HG03139 (cell line): ENCODE results near the gene ZNF786.
"Not testable (repeated sequence)": the region's sequence is repeated elsewhere in the genome, so short reads cannot be mapped to it uniquely, and the experiment has no call there.

ENCODE experiments used
- ATAC-seq: cut with Tn5 transposase; IDR thresholded peaks from one replicate; pipeline ENCODE4 v1.9.1; 2021; ENCODE audit not compliant: unreplicated experiment

Gene ZNF786

GRCh38 chr7:149081914-149082313 lies 8.6 kb downstream of the ZNF786 start:
- no peak for ATAC-seq

- no peak for ATAC-seq
Measured at GRCh38 chr7:149077594-149077993, 12.9 kb downstream of the ZNF786 start.

GRCh38 chr7:149075286-149075685 lies 15.2 kb downstream of the ZNF786 start:
- no peak for ATAC-seq

DNA sequence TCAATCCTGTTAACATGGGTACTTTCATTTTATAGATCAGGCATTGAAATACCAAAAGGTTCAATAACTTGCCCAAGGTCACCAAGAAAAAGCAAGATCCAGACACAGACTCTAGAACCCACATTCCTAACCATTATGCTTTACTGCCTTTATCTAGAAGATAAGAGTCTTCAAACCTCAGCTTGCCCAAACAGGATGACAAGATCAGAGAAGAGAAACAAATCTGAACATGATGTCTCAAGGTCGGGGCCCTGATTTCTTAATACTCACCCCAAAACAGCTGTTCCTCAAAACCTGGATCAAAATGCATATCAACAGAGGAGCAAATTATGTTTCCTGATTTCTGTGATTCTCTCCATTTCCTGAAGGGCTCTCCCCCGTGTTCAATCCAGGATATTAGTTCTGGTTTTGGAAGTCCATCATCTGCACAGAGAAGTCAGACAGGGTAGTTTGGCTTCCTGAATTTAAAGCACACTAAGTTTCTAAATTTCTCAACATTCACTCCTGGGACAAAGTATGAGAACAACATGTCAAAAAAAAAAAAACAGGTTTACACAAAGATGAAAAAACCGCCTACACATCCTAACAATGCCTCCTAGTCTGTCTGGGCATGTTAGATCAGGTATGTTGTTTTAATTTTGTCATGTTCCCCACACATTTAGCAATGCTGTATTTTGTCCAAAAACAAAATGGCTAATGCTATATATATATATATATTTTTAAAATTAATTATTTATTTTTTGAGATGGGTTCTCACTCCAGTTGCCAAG lies 16.2 kb downstream of the ZNF786 start:
- ATAC-seq, result no peak

DNA sequence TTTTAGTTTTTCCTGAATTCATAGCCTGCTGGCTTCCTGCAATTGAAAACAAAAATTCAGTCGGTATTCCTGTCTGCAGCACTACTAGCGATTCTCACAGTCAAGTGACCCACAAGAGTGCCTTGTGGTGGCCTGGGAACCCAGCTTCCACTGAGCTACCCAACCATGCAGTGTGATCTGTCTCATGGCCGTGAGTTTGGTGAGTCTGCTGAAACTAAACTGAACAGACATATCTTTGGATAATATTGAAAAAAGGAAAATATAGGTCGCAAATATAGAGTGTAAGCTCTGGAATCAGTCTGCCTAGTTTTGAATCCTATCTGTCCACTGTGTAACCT lies 18.1 kb downstream of the ZNF786 start:
- no peak for ATAC-seq

DNA sequence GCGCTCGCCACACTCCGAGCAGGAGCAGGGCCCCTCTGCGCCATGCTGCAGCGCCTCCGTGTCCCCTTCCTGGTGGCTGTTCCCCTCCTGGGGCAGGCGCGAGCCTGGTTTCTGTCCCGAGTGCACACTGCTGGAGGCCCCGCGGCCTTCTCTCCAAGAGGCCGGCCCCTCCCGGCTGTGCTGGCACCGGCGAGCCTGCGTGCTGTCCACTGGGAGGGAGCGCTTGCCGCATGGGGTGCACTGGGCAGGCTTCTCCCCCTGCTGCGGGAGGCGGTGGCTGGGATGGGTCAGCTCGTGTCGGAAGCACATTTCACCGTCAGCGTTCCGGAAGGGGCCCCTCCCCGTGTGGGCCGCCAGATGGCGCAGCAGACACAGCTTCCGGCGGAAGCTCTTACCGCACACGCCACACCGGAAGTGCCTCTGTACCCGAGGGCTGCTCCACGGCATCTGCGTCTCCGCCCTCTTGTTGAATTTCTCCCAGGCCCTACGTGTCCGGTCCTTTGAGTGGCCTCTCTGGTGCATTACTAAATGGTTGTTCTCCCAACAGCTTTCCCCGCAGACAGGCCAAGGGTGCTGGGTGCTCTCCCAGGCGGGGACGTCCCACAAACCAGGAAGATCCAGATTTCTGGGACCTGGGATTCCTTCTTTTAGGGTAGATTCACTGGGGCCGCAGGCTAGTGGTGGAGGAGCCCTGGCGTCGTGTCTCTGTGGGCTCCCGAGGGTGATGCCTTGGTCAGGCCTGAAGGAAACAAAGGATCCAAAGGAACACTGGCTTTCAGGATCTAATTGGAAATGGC lies 18.7 kb downstream of the ZNF786 start:
- ATAC-seq, result no peak

DNA sequence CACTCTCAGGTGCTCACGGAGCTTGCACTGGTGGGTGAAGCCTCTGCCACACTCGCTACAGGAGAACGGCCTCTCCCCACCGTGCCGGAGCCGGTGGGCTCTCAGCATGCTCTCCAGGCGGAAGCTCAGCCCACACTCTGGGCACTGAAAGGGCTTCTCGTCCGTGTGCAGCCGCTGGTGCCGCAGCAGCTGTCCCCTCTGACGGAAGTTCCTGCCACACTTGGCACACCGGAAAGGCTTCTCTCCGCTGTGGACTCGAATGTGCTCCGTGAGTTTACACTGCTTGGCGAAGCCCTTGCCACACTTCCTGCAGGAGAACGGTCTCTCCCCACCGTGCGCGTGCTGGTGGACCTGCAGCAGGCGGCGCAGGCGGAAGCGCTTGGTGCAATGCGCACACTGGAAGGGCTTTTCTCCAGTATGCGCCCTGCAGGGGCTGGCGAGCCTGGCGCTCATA lies 19.3 kb downstream of the ZNF786 start:
- ATAC-seq, result no peak

DNA sequence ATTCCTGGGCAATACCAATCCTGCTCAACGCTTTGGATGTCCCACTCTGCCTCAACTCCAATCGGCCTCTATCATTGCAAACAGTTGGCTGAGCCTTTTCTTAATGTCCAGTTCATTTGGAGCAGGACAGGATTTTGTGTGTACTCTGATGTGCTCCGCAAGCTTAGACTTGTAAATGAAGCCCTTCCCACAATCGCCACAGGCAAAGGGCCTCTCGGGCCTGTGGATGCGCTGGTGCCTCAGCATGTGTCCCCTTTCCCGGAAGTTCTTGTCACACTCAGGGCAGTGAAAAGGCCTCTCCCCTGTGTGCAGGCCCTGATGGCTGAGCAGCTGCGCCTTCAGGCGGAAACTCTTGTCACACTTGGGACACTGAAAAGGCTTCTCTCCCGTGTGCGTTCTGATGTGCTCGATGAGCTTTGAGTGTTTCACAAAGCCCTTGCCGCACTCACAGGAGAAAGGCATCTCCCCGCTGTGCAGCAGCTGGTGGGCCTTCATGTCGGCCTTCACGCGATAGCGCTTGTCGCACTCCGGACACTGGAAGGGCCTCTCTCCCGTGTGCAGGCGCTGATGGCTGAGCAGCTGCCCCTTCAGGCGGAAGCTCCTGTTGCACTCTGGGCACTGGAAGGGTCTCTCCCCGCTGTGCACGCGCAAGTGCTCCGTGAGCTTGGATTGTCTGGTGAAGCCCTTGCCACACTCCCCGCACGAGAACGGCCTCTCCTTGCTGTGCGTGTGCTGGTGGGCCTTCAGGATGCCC lies 20.0 kb downstream of the ZNF786 start:
- no peak for ATAC-seq

GRCh38 chr7:149067869-149068268 lies 22.6 kb downstream of the ZNF786 start:
- ATAC-seq, result no peak

DNA sequence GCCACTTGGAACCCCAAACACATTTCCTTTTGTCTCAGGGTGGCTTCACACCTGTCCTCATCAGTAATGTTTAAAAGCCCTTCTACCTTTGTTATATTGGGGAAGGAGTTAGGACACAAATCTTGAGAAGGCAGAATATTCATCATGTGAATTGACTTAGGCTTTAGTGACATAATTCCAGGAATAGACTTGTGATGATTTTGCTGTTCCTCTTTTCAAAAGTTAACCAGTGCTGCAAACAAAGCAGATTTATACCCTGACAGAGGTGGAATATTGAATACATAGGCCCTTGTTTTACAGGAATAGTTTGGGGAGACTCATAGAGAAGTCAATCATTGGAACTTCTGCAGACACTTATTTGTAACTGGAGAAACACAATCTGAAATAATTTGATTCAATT lies 27.0 kb downstream of the ZNF786 start:
- ATAC-seq, result no peak

DNA sequence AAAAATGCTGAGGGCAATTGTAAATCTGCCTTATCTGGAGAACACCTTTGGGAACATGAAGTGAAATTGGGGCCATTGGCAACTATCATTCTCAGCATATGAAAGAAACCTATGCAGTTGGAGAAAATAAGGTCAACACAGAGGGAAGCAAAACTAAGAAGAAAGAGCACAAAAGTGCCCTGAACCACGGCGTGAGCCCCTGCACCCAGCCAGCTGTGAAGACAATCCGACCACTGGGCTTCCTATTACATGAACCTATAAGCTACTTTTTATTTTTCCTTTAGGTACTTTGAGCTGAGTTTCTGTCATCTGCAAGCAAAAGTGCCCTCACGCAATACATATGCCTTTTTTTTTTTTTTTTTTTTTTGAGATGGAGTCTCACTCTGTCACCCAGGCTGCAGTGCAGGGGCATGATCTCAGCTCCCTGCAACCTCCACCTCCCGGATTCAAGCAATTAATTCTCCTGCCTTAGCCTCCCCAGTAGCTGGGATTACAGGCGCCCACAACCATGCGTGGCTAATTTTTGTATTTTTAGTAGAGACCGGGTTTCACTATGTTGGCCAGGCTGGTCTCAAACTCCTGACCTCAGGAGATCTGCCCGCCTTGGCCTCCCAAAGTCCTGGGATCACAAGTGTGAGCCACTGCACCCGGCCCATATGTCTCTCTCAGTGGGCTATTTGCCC lies 28.2 kb downstream of the ZNF786 start:
- not testable (repeated sequence) for ATAC-seq

GRCh38 chr7:149060156-149060555 lies 30.4 kb downstream of the ZNF786 start:
- ATAC-seq, result no peak

GRCh38 chr7:149053885-149054284 lies 36.6 kb downstream of the ZNF786 start:
- ATAC-seq, result no peak

DNA sequence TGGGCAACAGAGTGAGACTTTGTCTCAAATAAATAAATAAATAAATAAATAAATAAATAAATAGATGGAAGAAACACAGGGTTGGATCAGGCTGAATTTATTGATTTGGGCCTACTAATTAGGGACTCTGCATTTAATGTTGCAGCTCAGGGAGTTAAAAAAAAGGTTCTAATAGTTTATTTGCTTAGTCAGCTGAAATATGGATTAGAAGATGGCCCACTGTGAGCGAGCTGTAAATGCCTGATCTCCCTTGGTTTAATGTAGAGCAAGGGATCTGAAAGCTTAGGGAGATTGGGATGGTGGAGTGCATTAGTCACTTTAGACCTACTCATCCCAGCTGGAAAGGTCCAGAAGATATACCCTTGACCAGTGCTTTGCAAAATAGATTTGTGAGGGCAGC lies 37.1 kb downstream of the ZNF786 start:
- no peak for ATAC-seq

GRCh38 chr7:149050941-149051340 lies 39.6 kb downstream of the ZNF786 start:
- no peak for ATAC-seq

DNA sequence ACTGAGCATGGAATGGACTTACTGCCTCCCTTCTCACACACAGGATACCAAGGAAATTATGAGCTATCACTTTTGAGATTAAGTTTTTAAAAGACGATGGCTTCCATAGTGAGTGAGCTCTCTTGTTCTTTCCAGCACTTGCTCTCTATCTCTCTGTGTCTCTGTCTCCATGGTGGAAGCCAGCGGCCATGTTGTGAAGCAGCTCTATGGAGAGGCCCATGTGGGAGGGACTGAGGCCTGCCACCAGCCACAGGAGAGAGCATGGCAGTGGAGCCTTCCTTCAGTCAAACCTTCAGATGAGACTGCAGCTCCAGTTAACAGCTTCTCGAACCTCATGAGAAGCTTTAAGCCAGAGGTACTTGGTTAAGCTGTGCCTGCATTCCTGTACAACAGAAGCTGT lies 41.7 kb downstream of the ZNF786 start:
- ATAC-seq, result no peak

GRCh38 chr7:149046416-149046815 lies 44.1 kb downstream of the ZNF786 start:
- ATAC-seq, result no peak

- ATAC-seq, result no peak
Measured at GRCh38 chr7:149043936-149044335, 46.6 kb downstream of the ZNF786 start.

DNA sequence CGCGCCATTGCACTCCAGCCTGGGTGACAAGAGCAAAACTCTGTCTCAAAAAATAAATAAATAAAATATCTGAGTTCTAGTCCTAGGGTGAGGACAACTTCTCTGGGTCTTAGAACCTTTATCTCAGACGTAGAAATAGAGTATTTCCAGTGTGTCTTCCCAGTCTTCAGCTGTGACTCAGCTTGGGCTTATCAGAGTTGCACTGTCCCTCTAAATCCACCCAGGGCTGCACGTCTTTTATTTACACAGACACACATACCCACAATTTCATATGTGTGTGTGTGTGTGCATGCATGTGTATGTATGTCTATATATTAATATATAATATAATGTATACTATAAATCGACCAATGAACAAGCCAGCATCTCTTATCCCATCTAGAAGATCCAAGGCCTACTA lies 49.2 kb downstream of the ZNF786 start:
- ATAC-seq, result no peak

- not testable (repeated sequence) for ATAC-seq
Measured at GRCh38 chr7:149038641-149039040, 51.9 kb downstream of the ZNF786 start.

- no peak for ATAC-seq
Measured at GRCh38 chr7:149036676-149037075, 53.8 kb downstream of the ZNF786 start.
